ENCODE measurements around the gene GNAI3.

The GNAI3 gene

GRCh38 chr1:109598156-109598555, 49.7 kb downstream of the GNAI3 start:
- no peak for DNase-seq (ENCODE audit: low read depth, low spot score)

- peak; percentile 25 for DNase-seq (ENCODE audit: low read depth, low spot score)
Observed at GRCh38 chr1:109598655-109599054, 50.2 kb downstream of the GNAI3 start.

- DNase-seq (ENCODE audit: low read depth, low spot score): no peak
Observed at GRCh38 chr1:109603229-109603628, 54.8 kb downstream of the GNAI3 start.

GRCh38 chr1:109605381-109605780, 57.0 kb downstream of the GNAI3 start:
- no peak for DNase-seq (ENCODE audit: low read depth, low spot score)

GRCh38 chr1:109609881-109610280, 61.5 kb downstream of the GNAI3 start:
- DNase-seq (ENCODE audit: low read depth, low spot score): no peak

- DNase-seq (ENCODE audit: low read depth, low spot score): no peak
Observed at GRCh38 chr1:109610609-109611307, 62.3 kb downstream of the GNAI3 start.

GRCh38 chr1:109611308-109611990, 63.0 kb downstream of the GNAI3 start:
- no peak for DNase-seq (ENCODE audit: low read depth, low spot score)

- no peak for DNase-seq (ENCODE audit: low read depth, low spot score)
Observed at GRCh38 chr1:109613361-109614147, 65.1 kb downstream of the GNAI3 start.

GRCh38 chr1:109615879-109616278, 67.5 kb downstream of the GNAI3 start:
- no peak for DNase-seq (ENCODE audit: low read depth, low spot score)

- no peak for DNase-seq (ENCODE audit: low read depth, low spot score)
Observed at GRCh38 chr1:109616391-109616790, 68.0 kb downstream of the GNAI3 start.

- no peak for DNase-seq (ENCODE audit: low read depth, low spot score)
Observed at GRCh38 chr1:109617291-109617801, 68.9 kb downstream of the GNAI3 start.

GRCh38 chr1:109618661-109619575, 70.5 kb downstream of the GNAI3 start:
- no peak for DNase-seq (ENCODE audit: low read depth, low spot score)

- no peak for DNase-seq (ENCODE audit: low read depth, low spot score)
Observed at GRCh38 chr1:109619576-109620400, 71.4 kb downstream of the GNAI3 start, which contains the start of the genes AMPD2 and GNAT2. AMPD2 (plus strand) TSS chr1:109619837; CDS start chr1:109621176, 1,339 bp downstream. GNAT2 (minus strand) TSS chr1:109619616; CDS start chr1:109612870, 6,746 bp downstream.

- DNase-seq (ENCODE audit: low read depth, low spot score): no peak
Observed at GRCh38 chr1:109620401-109620791, 72.0 kb downstream of the GNAI3 start.

- DNase-seq (ENCODE audit: low read depth, low spot score): no peak
Observed at GRCh38 chr1:109620841-109621286, 72.4 kb downstream of the GNAI3 start.

- no peak for DNase-seq (ENCODE audit: low read depth, low spot score)
Observed at GRCh38 chr1:109621379-109622136, 73.1 kb downstream of the GNAI3 start.

GRCh38 chr1:109622137-109622892, 73.9 kb downstream of the GNAI3 start:
- DNase-seq (ENCODE audit: low read depth, low spot score): no peak

- no peak for DNase-seq (ENCODE audit: low read depth, low spot score)
Observed at GRCh38 chr1:109622895-109623294, 74.5 kb downstream of the GNAI3 start.

All from iPS DF 19.7 (cell line).